Lower leg skin (tissue), 4 donors: ENCODE results near the gene RARB. TPM values are rescaled to one million over a fixed set of nuclear protein-coding genes. Genes with fewer than 3 reads are reported as not detected.

Source experiments
- DNase-seq, 2 donors: peaks; one replicate each; pipeline ENCODE4 v3.0.0-alpha.2; 2019; ENCODE audit warnings: low spot score in 2 of 2
- H3K4me3 ChIP-seq: fragments of 200-600 bp; sonication (generic); 2 replicates; pipeline ENCODE4 v1.5.1; 2017; ENCODE audit warnings: mild to moderate bottlenecking, low read depth; ENCODE audit not compliant: poor library complexity, severe bottlenecking
- POLR2A ChIP-seq, 2 donors: fragments of 450-650 bp; IDR thresholded peaks; one replicate each; pipeline ENCODE4 v1.6.1; 2016 to 2017; ENCODE audit warnings: antibody characterized with exemption in 2 of 2, mild to moderate bottlenecking in 1 of 2, moderate library complexity in 1 of 2
- WGBS, 2 donors: methylation state at CpG; one replicate each; pipeline ENCODE4 v1.1.5; 2018; 5-methylcytosine and 5-hydroxymethylcytosine counted together
- intact Hi-C: fragments of 100-400 bp; cut with DNase I; formaldehyde crosslinking; loops from one replicate; pipeline ENCODE4 v1.15.0; 2023; ENCODE audit warnings: low total_unique reads
- total RNA-seq, 4 donors: library from RNA; depleted of rRNA; stranded (reverse); fragments of >200 nt; gene quantifications; one replicate each; pipeline ENCODE4 v1.1.0, GENCODE V29; 2016
- TF ChIP-seq, protein P1 (sequence below), 3 donors: fragments of 450-650 bp; IDR thresholded peaks; one replicate each; pipeline ENCODE4 v1.5.1; 2016; ENCODE audit warnings: antibody characterized with exemption in 3 of 3, mild to moderate bottlenecking in 3 of 3, moderate library complexity in 2 of 3

Gene RARB
- total RNA-seq, 4 donors from 2014 or later, result 0.34 to 6.5 (median 4.4) TPM; not detected in 1

- no peak for TF ChIP-seq POLR2A (IDR thresholded peaks at IDR 0.05)
- TF ChIP-seq, protein P1, sequence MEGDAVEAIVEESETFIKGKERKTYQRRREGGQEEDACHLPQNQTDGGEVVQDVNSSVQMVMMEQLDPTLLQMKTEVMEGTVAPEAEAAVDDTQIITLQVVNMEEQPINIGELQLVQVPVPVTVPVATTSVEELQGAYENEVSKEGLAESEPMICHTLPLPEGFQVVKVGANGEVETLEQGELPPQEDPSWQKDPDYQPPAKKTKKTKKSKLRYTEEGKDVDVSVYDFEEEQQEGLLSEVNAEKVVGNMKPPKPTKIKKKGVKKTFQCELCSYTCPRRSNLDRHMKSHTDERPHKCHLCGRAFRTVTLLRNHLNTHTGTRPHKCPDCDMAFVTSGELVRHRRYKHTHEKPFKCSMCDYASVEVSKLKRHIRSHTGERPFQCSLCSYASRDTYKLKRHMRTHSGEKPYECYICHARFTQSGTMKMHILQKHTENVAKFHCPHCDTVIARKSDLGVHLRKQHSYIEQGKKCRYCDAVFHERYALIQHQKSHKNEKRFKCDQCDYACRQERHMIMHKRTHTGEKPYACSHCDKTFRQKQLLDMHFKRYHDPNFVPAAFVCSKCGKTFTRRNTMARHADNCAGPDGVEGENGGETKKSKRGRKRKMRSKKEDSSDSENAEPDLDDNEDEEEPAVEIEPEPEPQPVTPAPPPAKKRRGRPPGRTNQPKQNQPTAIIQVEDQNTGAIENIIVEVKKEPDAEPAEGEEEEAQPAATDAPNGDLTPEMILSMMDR (IDR thresholded peaks at IDR 0.05), result no peak
- 58 to 59% methylated on average over 9 of the region's 9 CpGs for WGBS, 2 donors
- H3K4me3 ChIP-seq, result no peak overlapping the region
Observed at GRCh38 chr3:25423780-25424588, 4.1 kb upstream of the RARB start.

DNA sequence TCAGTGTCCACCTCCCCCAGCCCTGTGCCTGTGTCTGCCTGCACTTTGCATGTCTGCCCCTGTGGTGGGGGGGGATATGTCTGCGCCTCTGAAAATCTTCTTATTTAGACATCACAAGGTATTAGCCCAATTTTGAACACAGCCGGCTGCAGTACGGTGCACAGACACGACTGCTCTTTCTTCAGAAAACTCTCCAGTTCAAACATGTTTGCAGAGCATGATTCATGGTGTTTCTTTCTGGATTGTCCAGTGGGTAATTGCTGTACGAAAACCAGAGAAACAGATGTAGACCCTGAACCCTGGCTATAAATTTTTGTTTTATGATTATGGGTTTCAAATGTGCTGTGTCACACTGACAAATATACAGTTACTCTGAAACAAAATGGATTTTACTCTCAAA lies 3.4 kb upstream of the RARB start:
- intact Hi-C loops, result loop anchor here (10.0 kb wide), 1 partner anchor 140 kb away; no protein-coding TSS in a partner anchor
- DNase-seq, result no peak
- no peak for TF ChIP-seq POLR2A (IDR thresholded peaks at IDR 0.05)
- TF ChIP-seq, protein P1 (IDR thresholded peaks at IDR 0.05), result no peak
- 41 to 57% methylated on average over 5 of the region's 5 CpGs for WGBS, 2 donors
- H3K4me3 ChIP-seq, result no peak overlapping the region

More at GRCh38 chr3:25423780-25424588, 4.1 kb upstream of the RARB start:
- intact Hi-C loops, result loop anchor here (10.0 kb wide), 1 partner anchor 141 kb away; no protein-coding TSS in a partner anchor
- no peak for DNase-seq

GRCh38 chr3:25426408-25426807 lies 1.7 kb upstream of the RARB start:
- no peak overlapping the region for H3K4me3 ChIP-seq
- DNase-seq, result no peak
- no peak for TF ChIP-seq POLR2A (IDR thresholded peaks at IDR 0.05)
- TF ChIP-seq, protein P1 (IDR thresholded peaks at IDR 0.05), result no peak
- 59 to 73% methylated on average over 2 of the region's 2 CpGs for WGBS, 2 donors
- intact Hi-C loops, result loop anchor here (10.0 kb wide), 1 partner anchor 138 kb away; no protein-coding TSS in a partner anchor

GRCh38 chr3:25427155-25427554 lies 908 bp upstream of the RARB start:
- intact Hi-C loops, result loop anchor here (10.0 kb wide), 1 partner anchor 138 kb away; no protein-coding TSS in a partner anchor
- H3K4me3 ChIP-seq, result peak overlapping the region; percentile 15
- DNase-seq, result no peak
- no peak for TF ChIP-seq POLR2A (IDR thresholded peaks at IDR 0.05)
- TF ChIP-seq, protein P1 (IDR thresholded peaks at IDR 0.05), result no peak
- 61 to 65% methylated on average over 2 of the region's 2 CpGs for WGBS, 2 donors

GRCh38 chr3:25427563-25427941 lies 511 bp upstream of the RARB start:
- WGBS, 2 donors, result 1 to 2% methylated on average over 13 of the region's 13 CpGs
- no peak for DNase-seq
- peak overlapping the region; percentile 15 for H3K4me3 ChIP-seq
- TF ChIP-seq POLR2A (IDR thresholded peaks at IDR 0.05), result no peak
- TF ChIP-seq, protein P1 (IDR thresholded peaks at IDR 0.05), result no peak
- intact Hi-C loops, result loop anchor here (10.0 kb wide), 1 partner anchor 137 kb away; no protein-coding TSS in a partner anchor
